Gastrocnemius medialis (tissue), 4 donors: ENCODE measurements around the gene ZFHX2.

Experiments used
- POLR2A ChIP-seq, 2 donors: fragments of 450-650 bp; IDR thresholded peaks; one replicate each; pipeline ENCODE4 v1.6.1; 2017; ENCODE audit warnings: antibody characterized with exemption in 2 of 2, mild to moderate bottlenecking in 2 of 2, moderate library complexity in 2 of 2
- TF ChIP-seq, protein P1 (sequence below), 5 experiments: fragments of 450-650 bp in 3 of 5; fragments of 200-600 bp in 2 of 5; sonication (generic) in 2 of 5; IDR thresholded peaks in 4 of 5; conservative IDR thresholded peaks in 1 of 5; 1 replicate in 4 of 5; 2 replicates in 1 of 5; pipeline ENCODE4 v1.5.1; 2016 to 2019; ENCODE audit warnings: antibody characterized with exemption in 5 of 5, mild to moderate bottlenecking in 3 of 5, moderate library complexity in 3 of 5

DNA sequence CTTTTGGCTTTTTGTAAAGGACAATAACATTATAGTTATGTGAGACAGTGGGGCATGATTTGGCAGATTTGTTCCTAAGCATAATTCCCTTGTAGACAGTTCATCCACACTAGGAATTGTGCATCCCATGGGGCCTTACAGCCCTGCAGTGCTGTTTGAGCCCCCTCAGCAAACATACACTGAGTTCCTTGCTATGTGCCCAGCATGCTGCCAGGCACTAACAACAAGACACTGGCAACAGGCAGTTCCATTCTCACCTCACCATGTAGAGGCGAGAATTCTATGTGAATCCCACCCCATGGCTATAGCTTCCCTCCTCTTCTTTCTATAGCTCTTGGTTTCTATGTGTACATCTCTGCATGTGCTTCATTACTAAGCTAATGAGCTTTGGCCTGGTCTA is 6.4 kb upstream of the ZFHX2 start:
- TF ChIP-seq, protein P1, sequence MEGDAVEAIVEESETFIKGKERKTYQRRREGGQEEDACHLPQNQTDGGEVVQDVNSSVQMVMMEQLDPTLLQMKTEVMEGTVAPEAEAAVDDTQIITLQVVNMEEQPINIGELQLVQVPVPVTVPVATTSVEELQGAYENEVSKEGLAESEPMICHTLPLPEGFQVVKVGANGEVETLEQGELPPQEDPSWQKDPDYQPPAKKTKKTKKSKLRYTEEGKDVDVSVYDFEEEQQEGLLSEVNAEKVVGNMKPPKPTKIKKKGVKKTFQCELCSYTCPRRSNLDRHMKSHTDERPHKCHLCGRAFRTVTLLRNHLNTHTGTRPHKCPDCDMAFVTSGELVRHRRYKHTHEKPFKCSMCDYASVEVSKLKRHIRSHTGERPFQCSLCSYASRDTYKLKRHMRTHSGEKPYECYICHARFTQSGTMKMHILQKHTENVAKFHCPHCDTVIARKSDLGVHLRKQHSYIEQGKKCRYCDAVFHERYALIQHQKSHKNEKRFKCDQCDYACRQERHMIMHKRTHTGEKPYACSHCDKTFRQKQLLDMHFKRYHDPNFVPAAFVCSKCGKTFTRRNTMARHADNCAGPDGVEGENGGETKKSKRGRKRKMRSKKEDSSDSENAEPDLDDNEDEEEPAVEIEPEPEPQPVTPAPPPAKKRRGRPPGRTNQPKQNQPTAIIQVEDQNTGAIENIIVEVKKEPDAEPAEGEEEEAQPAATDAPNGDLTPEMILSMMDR (IDR thresholded peaks at IDR 0.05 in 4 of 5, conservative IDR thresholded peaks at IDR 0.05 in 1 of 5), result no peak
- no peak for TF ChIP-seq POLR2A (IDR thresholded peaks at IDR 0.05)
